ENCODE measurements around the gene RASGEF1B.

RASGEF1B gene

DNA sequence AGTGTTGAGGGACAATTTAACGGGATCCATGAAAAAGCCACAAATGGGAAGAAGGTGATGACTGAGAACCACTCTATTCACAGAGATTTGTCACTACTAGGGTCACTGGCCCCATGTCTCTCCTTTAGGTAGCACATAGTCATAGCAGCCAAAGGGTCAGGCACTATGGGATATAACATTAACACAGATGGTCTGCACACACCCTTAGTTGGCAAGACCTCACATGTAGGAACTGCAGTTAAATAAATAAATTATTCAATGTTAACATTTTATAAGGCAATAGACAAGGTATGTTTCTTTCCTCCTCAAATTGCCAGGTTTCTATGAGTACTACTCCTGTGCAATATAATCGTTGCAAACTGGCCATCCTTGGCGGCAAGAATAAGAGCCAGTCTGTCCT is 10.9 kb downstream of the RASGEF1B start:
- DNase-seq = no peak

DNA sequence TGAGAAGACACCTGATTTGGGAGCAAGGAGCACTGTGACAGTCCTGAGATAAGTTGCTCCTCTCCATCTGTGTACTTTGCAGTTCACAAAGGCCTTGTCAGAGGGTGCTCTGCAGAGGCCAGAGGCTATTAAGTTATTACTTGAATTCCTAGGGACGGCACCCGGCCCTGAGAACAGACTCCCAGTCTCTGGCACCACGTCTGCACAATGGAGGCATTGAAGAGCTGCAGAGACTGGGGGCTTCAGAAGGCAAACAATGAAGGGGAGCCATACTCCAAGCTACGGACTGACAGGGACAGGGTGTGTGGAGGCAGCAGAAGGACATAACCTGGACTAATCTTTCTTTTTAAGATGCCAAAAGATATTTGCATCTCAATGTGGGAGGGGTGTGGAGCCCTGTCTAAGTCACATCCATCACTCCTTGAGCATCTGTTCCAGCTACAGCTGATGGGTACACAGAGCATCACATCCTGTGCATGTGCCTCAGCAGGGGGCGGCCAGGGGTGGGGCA is 11.5 kb downstream of the RASGEF1B start:
- no peak for DNase-seq

DNA sequence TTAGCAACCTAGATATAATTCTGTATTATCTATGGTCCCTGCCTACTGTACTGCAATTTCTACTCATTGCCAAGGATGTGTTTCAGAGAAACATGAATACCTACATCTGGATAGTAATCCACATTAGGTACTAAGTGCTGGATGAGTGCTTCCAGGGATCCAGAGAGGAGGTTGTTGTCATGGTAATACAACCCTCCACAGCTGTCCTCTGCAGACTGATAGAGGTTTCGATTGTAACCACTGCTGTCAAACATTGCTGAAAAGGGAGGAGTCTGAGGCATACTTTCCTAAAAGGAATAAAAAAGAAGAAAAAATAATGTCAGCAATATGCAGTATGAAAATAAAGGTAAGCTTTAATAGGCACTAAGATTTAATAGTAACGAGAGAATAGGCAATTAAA is 12.5 kb downstream of the RASGEF1B start:
- no peak for DNase-seq

DNA sequence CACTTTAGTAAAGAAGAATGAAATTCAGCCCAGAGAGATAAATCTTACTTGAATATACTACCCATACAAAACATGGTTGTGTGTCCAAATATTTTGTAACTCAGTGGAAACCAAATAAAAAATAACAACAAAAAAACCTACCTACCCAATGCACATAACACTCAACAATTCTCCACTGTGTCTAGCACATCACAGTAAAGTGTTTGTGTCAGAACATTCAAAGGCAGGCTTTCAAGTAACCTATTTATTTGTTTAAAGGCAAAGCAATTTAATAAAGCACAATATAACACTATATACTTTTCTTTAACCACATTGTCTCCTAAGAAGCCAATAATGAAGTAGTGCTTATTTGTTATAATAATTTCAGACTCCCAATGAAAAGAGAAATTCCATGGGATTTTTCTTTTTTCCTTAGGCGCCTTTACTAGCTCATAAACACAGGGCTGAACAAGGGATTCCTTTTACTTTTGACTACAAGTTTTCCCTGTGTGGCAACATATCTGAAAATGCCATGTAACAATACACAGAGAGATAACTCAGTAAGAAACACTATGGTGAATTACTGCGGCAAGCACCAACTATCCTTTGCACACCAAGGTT is 13.7 kb downstream of the RASGEF1B start:
- no peak for DNase-seq

DNA sequence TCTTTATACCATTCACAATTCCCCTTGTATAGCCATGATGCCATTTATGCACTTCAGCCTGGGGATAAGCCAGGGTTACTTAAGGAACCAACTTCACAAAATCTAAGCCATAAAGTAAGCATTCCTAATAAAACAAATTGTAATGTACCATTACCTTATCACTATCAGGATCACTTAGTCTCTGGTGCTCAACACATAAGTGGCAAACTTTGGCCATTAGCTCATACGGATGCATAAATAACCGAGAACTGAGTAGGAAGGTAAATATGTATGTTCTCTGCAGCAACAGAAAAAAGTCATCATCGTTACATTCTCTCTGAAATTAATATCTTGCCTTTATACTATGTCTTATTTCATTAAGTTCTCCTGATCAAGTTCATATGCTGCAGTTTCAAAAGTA is 14.4 kb downstream of the RASGEF1B start:
- DNase-seq = no peak

DNA sequence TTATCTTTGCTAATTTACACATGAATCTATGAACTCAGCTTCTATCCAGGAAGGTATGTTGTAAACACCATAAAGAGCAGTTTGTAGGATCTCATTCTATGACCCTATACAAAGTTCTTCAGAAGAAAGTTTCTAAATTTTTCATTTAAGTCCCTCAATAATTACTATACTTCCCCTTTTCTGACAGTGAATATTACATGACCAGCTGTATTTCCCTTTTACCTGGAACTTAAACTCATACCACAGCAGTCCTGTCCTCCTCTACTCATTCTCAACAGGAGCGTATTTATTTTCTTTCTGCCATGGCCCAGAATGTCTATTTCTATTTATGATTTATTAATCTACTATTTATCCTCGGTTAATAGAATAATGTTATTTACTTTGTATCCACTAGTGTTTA is 15.8 kb downstream of the RASGEF1B start:
- no peak for DNase-seq

DNA sequence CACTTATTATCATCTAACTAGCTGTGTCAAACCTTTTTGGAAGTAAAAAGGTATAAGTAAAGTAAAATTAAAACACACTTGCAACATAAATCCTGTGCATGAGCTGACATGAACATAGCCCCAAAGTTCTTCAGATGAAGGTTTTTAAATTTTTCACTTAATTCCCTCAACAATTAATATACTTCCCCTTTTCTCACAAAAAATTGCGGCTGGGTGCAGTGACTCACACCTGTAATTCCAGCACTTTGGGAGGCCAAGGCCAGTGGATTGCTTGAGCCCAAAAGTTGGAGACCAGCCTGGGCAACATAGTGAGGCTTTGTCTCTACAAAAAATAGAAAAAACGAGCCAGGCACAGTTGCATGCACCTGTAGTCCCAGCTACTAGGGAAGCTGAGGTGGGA is 16.8 kb downstream of the RASGEF1B start:
- DNase-seq = no peak

DNA sequence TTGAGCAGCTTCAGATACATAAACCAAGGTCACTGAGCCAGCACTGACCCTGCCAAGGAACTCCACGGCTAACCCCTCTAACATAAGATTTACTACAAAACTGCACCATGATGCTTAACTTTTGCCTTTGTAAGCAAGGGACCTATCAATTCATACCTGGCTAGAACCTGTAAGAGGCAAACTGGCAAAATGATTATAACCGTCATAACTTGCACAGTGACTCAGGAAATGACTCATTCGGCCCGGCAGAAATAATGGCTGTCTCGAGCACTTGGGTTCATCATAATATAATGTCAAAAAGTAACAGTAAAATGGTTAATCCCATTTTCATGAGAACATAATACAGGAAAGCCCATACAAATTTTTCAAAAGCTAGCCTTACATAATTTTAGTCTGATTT is 17.2 kb downstream of the RASGEF1B start:
- DNase-seq = no peak

DNA sequence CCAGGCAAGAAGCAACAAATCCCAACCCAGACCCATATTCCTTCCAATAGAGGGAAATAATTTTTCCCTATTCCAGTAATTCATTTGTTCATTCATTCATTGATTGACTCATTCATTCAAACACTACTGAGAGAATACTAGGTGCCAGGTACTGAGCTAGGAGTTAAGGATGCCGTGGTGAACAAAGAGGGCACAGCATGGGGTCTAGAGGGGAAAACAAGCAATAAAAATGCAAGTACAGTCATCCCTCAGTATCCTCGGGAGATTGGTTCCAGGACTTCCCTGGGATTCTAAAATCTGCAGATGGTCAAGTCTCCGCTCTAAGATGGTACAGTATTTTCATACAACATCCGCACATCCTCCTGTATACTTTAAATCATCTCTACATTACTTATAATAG is 18.7 kb downstream of the RASGEF1B start:
- DNase-seq = no peak

DNA sequence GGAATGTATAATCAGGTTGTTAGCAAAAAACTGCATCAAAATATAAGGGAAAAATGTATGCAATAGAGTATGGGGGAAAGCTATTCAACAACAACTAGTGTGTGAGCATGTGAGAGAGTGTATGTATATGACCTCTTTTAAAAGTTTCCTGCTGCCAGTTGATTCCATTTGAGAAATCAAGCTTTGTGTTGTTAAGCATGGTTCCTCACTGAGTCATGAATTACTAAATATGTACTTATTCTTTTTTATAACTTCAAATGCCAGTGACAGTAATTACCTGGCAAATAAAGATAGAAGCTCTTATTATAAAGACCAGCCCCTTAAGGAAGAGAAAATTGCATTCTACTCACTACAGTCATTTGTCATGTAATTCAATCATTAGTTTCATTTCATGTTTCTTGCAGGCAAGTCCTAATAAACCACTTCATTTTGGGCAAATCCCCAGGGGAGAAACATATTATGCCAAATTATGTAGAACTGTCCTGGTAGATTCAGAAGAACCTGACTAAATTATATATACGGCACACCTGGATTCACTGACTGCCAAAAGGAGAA is 19.2 kb downstream of the RASGEF1B start:
- DNase-seq = no peak

DNA sequence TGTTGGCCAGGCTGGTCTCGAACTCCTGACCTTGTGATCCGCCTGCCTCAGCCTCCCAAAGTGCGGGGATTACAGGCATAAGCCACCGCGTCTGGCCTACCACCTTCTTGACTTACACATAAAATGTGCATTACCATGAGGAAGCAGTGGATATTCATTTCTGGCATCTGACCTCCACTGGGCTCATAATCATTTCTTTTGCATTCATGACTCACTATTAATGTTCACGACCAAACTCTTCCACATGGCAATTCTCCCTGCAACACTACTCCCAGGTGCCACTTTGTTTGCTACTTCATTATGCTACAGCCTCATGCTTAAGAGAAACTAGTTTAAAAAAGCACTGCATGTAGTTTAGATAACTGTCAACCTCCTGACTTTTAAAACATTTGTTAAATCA is 22.7 kb downstream of the RASGEF1B start:
- DNase-seq = no peak

DNA sequence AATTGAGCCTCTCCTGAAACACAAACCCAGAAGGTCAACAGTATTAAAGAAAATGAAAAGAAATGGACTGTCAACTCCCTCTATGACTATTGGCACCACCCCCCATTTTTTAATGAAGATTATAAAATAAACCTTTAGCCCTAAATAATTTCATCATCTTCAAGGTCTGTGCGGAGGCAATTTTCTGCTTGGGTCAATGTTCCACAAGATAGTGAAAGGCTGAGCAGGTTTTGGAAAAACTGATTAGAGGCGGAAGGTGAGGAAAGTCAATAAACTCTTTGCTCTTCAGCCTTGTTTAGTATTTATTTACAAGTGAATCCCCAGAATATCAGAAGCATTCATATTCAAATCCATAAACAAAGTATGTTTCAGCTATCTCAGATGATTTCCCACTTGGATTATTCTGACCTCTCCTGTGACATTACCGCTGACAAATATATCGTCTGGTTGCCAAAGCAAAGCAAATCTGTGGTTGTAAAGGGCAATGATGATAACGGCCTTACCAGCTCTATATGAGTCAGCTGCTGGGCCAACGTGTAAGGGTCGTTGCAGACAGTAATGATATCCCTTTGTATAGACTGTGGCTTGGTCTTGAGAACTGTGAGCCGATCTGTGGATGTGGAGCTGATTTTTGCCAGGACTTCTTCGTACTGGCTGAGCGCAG is 24.0 kb downstream of the RASGEF1B start:
- no peak for DNase-seq

DNA sequence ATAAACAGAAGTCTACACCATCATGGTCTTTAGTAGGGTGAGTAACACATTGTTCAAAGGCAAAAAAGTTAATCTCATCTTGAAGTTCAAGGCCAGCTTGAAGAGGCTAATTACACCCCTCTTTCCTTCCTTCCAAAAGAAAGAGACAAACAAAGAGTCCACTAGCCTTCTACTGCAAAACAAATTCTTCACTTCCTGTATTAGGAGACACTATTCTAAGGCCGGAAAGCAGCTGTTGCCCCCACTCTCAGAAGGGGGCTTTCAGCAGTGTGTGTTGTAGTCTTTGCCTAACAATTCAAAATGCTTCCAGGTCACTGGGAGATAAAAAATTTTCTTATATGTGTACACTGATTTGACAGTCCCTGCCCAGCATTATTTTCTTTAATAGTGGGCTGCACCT is 25.1 kb downstream of the RASGEF1B start:
- no peak for DNase-seq

DNA sequence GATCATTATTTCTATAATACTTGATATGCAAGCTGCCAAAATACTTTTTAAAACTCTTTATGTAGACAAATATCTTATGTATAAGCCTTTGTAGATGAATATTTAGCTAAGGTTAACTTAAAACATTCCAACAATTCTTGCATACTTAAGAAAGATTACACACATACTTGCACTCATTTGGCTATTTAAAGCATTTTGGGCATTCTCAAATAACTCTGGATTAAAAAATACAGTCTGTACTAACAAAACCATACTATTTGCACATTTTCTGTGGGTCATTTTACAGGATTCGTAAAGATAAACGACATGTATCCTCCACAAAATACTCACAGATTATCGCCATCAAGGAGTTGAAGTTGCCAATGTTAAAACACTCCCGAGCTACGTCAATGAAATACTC is 26.5 kb downstream of the RASGEF1B start:
- DNase-seq = no peak

DNA sequence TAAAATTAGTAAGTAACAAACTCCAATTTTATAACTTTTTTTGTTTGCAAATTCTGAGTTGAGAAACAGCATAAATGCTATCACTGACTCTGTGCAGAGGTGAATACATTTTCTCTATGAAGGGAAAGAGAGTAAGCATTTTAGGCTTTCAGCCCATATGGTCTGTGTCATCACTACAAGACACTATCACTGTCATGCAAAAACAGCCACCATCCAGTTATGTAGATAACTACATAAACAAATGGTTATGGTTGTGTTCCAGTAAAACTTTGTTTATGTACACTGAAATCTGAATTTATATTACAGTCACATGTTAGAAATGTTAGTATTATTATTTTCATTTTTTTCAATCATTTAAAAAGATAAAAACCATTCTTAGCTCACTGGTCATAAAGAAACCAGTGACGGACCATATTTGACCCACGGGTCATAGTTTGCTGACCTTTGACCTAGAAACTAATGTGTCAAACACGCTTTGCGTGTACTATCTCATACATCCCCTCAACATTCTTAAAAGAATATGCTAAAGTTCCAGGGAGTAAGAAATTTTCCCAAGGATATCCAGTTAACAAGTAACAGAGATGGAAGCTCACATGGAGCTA is 29.1 kb downstream of the RASGEF1B start:
- DNase-seq = no peak

DNA sequence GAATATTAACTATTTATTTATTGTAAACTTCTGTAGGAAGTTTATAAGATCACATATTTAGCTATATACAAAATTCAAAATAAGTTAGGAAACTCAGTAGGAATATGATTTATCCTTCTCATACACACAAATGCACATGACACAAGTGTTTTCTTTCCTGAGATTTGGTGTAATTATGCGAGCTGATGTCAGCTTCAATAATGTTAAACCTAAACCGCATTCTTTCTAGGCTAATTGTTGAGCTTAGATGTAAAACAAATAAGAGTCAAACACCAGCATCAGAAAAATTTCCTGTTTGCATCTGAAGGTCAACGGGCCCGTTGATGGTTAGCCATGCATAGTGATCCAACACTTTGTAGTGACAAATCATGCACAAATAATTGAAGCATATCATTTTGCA is 30.8 kb downstream of the RASGEF1B start:
- no peak for DNase-seq

DNA sequence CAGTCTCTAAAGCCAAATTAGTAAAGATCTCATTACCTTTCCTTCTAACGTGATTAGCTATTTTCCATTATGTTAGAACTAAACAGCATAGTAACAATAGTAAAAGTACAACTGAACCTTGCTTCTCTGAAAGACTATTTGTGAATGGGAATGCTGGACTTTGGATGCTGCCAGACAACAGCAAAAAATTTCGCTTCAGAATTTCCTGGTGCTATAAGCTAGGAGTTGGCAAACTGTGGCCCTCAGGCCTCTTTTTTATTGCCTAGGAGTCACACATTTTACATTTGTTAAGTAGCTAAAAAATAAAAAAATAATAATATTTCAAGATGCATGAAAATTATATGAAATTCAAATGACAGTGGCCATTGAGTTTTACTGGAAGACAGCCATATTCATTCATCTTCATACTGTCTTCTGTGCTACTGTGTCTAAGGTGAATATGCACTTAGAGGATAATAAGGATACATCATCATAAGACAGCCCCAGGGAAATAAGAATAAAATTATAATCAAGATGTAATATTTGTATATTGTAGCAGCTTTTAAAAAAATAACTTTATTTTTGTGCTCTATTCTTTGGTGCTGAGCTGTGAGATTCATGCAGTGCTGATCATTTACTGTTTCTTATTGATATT is 34.6 kb downstream of the RASGEF1B start:
- DNase-seq = no peak

DNA sequence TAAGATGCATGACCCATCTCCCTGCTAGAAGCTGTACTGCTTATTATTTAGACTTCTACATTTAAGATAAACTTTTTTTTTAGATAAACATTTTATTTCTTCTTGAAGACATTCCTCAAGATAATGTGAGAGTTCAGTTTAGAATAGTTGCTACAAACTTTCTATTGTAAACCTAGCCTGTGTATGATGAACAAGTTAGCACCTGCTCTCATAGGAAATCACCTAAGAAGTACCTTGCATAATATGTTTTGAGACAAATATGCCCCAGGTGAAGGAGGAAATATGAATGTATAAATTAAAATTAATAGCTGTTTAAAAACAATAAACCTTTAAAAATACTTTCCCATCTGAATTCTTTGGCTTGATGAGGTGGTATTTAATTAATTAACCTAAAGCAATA is 35.6 kb downstream of the RASGEF1B start:
- DNase-seq = no peak

DNA sequence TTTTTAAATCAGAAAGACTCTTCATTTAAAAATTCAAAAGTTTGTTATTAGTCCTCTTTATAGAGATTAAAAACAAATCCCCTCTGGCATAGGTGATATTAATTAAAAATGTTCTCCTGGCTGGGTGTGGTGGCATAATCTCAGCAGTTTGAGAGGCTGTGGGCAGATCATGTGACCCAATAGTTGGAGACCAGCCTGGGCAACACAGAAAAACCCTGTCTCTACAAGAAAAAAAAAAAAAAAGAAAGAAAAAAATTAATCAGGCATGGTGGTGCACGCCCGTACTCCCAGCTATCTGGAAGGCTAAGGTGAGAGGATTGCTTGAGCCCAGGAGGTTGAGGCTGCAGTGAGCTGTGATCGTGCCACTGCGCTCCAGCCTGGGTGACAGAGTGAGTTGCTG is 38.9 kb downstream of the RASGEF1B start:
- no peak for DNase-seq

DNA sequence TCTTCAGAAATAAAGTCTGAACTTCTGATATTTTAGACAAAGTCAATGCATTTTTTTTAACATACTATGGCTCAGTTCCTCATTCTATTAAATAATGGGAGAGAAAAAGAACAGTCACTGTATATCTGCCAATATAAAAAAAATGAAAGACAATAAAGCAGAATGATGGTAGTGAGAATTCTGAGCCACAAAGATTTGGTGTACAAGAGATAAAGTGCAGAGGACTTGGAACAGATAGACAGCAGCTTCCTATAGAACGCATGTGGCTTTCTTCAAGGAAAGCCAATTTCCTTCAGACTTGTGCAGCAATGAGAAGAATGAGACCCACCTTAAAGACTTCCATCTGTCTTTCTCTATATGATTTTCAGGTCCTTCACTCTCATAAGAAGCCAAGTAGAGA is 39.7 kb downstream of the RASGEF1B start:
- no peak for DNase-seq

DNA sequence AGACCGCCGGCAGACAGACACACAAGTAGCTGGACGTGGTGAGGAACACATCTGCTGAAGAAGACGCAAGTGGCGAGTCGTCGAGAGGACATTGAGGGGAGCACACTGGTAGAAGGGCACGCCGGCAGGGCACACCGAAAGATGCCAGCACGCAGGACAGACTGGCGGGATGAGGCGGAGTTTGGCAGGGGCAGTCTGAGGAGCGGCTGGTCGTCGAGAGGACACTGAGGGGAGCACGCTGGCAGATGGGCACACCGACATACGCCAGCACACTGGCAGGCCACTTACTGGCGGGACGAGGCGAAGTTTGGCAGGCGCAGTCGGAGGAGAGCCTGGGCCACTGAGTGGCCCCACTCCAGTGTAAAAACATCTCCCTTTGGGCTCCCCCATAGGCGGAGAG is 42.1 kb downstream of the RASGEF1B start:
- DNase-seq = no peak

DNA sequence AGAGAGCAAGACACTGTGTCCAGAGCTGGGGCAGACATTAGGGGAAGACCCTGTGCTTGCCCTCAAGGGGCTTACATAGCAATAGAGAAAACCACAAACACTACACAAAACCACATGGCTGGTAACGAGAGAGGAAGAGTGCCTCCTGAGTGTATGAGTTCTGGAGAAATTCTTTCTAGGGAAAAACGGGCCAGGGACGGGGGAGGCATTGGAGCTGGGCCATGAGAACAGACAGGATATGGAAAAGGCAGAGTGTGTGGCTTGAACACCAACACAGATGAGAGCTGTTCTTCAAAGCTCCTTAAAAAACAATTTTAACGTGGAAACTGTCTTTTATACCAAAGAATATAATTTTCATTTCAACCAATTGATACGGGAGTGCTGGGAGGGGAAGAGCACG is 42.7 kb downstream of the RASGEF1B start:
- DNase-seq = no peak

DNA sequence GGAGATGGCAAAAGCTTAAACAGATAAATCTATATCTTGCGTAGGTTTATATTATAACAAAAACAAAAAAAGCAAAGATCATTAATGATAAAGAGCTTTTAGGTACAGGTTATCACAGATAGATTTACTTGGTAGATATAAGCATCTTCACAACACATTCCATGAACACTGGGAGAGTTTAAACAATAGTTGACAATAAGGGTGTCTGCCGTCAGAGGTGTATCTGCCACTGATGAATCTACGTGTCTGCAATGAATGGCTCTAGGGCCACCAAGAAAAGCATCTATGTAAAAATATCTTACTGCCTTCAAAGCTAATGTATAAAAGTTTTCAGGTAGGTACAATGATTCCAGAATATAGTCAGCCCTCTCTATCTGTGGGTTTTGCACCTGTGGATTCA is 43.7 kb downstream of the RASGEF1B start:
- DNase-seq = no peak

DNA sequence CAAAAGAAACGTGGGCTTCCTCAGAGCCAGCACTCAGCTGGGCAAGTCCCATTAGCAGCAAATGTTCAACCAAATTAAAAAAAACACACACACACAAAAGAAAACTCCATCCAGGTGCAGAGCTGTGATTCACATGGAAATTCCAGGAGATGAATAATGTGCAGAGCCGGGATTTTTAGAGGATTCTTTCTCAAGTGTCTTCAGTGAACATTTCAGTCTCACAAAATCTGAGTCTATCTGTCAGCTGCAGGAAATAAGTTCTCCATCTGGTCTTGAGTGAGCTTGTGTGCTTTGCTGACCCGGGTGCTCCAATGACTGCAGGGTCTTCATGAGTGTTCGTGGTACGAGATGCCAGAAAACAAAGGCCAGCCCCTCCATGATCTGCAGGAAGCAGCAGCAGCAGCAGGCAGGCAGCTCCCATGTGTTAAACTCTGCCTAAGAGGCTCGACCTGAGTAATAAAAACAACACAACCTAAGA is 44.3 kb downstream of the RASGEF1B start:
- no peak for DNase-seq
